ENCODE results near the gene SEM1.

GRCh38 chr7:96676919-96677318, 32.7 kb downstream of the SEM1 start:
- TF ChIP-seq POLR2A (IDR thresholded peaks at IDR 0.05; ENCODE audit: low read length) (no peak), GATA1 (IDR thresholded peaks at IDR 0.05; ENCODE audit: low read depth, low read length) (no peak)

Data from erythroblast (primary cell).